HL-60 (cell line): ENCODE measurements around the gene LRGUK.

Experiments
- POLR2AphosphoS5 ChIP-seq: IDR thresholded peaks from 2 replicates; pipeline ENCODE4 v1.6.1; 2012; ENCODE audit warnings: low read depth
- TF ChIP-seq, protein P1 (sequence below): IDR thresholded peaks from one replicate; pipeline ENCODE4 v1.5.1; 2011; ENCODE audit warnings: low read length, control low read depth, inconsistent platforms; ENCODE audit not compliant: insufficient read depth

DNA sequence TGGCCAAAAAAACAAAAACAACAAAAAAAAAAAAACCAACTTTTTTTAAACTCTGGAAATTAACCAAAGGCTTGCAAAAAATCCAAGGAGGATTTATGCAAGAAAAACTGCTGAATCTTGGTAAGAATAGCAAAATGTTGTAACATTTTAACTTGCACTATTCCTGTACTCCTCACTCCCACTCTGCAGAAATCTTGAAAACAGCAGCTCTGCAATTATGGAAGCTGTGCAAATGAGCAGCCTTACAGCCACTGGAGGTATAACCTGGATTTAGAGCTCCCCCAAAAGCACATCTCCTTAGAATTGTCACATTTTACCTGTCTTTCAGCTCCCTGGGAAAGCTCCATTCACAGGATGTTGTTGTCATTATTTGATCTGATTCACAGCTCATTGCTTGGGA lies 41.8 kb upstream of the LRGUK start:
- TF ChIP-seq, protein P1, sequence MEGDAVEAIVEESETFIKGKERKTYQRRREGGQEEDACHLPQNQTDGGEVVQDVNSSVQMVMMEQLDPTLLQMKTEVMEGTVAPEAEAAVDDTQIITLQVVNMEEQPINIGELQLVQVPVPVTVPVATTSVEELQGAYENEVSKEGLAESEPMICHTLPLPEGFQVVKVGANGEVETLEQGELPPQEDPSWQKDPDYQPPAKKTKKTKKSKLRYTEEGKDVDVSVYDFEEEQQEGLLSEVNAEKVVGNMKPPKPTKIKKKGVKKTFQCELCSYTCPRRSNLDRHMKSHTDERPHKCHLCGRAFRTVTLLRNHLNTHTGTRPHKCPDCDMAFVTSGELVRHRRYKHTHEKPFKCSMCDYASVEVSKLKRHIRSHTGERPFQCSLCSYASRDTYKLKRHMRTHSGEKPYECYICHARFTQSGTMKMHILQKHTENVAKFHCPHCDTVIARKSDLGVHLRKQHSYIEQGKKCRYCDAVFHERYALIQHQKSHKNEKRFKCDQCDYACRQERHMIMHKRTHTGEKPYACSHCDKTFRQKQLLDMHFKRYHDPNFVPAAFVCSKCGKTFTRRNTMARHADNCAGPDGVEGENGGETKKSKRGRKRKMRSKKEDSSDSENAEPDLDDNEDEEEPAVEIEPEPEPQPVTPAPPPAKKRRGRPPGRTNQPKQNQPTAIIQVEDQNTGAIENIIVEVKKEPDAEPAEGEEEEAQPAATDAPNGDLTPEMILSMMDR = no peak
- no peak for TF ChIP-seq POLR2AphosphoS5
